ENCODE data around the gene DIPK1B. TPM values are rescaled to one million over a fixed set of nuclear protein-coding genes. Genes with fewer than 3 reads are reported as not detected.
A peak's percentile ranks its signal among the peaks of the same experiment; 100 is the strongest.
"Not testable (repeated sequence)": the region's sequence is repeated elsewhere in the genome, so short reads cannot be mapped to it uniquely, and the experiment has no call there.

DIPK1B gene
- total RNA-seq, 1 experiment from 2014 or later, result 26.3 TPM

DNA sequence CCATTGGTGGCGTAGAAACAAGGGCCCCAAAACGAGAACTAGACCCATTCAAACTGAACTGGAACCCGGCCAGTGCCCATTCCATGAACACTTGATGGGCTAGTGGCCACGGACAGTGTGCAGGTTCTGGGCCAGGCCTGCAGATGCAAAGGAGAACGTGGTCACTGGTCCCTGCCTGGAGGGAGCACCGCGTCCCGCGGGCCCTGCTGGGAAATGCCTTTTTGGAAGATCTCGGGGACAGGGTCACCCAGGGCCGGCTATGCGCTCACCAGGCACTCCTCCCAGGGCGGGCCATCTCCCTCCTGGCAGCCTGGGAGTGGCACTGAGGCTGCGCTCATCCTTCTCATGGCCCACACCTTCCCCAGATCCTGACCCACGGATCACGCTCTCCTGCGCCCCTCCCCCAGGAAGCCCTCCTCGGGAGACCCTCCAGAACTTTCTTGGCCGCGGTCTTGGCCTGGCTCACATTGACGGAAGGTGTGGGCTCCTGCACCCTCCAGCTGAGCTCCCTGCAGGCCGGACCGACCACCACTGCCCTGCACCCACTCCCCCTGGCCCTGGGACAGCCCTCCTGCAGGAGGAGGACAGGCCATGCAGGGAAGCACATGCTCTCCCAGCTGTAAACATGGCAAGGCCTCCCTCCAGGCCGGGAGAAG is 2.8 kb upstream of the DIPK1B start:
- Histone ChIP-seq H3K27ac (ENCODE audit: low read length) (no peak overlapping the region), H3K36me3 (ENCODE audit: low read depth, low read length) (no peaks in the 10 kb centered on the region), H3K4me3 (ENCODE audit: low read length) (no peak overlapping the region), H3K9ac (ENCODE audit: low read length) (no peak overlapping the region), H4K20me1 (ENCODE audit: low read length) (no peaks in the 10 kb centered on the region), H3K4me2 (ENCODE audit: low read length) (no peak overlapping the region), H3K9me2 (replicated peaks; ENCODE audit: low read length) (no peaks in the 10 kb centered on the region), H3F3A (ENCODE audit: low read length, unreplicated experiment) (no peaks in the 10 kb centered on the region), H3K9me3 (ENCODE audit: low read length) (no peaks in the 10 kb centered on the region), H3K4me1 (ENCODE audit: insufficient read depth, low read length) (no peaks in the 10 kb centered on the region; the same call in 1 of the 2 replicates), H2AFZ (ENCODE audit: low read length) (no peak overlapping the region), H3K27me3 (ENCODE audit: low read length) (no peaks in the 10 kb centered on the region), H3K79me2 (ENCODE audit: low read length) (no peaks in the 10 kb centered on the region)
- no peak for TF ChIP-seq EZH2 (IDR thresholded peaks at IDR 0.05; ENCODE audit: low read length, unreplicated experiment)
- POLR2A ChIA-PET (ENCODE audit: unreplicated experiment), result no interaction called here
- DNase-seq (no peak), ATAC-seq (no peak)
- intact Hi-C loops (cut with micrococcal nuclease), result no loop called here
- BruUV-seq (replicated peaks), result no TSS peak
- CTCF ChIA-PET, result no interaction called here

DNA sequence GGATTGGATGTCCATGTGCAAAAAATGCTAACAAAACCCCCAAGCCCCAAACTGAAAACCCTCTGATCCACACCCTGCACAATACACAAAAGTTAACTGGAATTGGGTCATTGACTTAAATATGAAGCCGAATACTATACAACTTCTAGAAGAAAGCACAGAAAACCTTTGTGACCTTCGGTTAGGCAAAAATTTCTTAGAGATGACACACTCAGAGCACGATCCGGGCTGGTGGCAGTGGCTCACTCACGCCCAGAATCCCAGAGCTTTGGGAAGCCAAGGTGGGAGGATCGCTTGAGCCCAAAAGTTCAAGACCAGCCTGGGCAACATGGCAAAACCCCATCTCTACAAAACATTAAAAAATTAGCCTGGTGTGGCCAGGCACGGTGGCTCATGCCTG is 1.8 kb upstream of the DIPK1B start:
- ChIA-PET CTCF (no interaction called here), POLR2A (ENCODE audit: unreplicated experiment) (no interaction called here)
- H3K27ac ChIP-seq (ENCODE audit: low read length), result no peak overlapping the region
- no peak overlapping the region for H2AFZ ChIP-seq (ENCODE audit: low read length)
- no peak overlapping the region for H3K4me3 ChIP-seq (ENCODE audit: low read length)
- no peak overlapping the region for H3K9ac ChIP-seq (ENCODE audit: low read length)
- no peaks in the 10 kb centered on the region for H3K36me3 ChIP-seq (ENCODE audit: low read depth, low read length)
- intact Hi-C loops (cut with micrococcal nuclease), result no loop called here
- DNase-seq (peak; percentile 24), ATAC-seq (no peak)
- no peaks in the 10 kb centered on the region for H4K20me1 ChIP-seq (ENCODE audit: low read length)
- no peak overlapping the region for H3K4me2 ChIP-seq (ENCODE audit: low read length)
- H3K9me3 ChIP-seq (ENCODE audit: low read length), result no peaks in the 10 kb centered on the region
- TF ChIP-seq CTCF (conservative IDR thresholded peaks at IDR 0.05; ENCODE audit: low read depth, low read length) (no peak), EZH2 (IDR thresholded peaks at IDR 0.05; ENCODE audit: low read length, unreplicated experiment) (no peak), EZH2phosphoT487 (IDR thresholded peaks at IDR 0.05; ENCODE audit: borderline replicate concordance, low read length) (no peak)
- H3K27me3 ChIP-seq (ENCODE audit: low read length), result no peaks in the 10 kb centered on the region
- H3K79me2 ChIP-seq (ENCODE audit: low read length), result no peaks in the 10 kb centered on the region
- no peaks in the 10 kb centered on the region; the same call in 1 of the 2 replicates for H3K4me1 ChIP-seq (ENCODE audit: insufficient read depth, low read length)
- no peaks in the 10 kb centered on the region for H3F3A ChIP-seq (ENCODE audit: low read length, unreplicated experiment)
- BruUV-seq (replicated peaks), result no TSS peak
- H3K9me2 ChIP-seq (replicated peaks; ENCODE audit: low read length), result no peaks in the 10 kb centered on the region

DNA sequence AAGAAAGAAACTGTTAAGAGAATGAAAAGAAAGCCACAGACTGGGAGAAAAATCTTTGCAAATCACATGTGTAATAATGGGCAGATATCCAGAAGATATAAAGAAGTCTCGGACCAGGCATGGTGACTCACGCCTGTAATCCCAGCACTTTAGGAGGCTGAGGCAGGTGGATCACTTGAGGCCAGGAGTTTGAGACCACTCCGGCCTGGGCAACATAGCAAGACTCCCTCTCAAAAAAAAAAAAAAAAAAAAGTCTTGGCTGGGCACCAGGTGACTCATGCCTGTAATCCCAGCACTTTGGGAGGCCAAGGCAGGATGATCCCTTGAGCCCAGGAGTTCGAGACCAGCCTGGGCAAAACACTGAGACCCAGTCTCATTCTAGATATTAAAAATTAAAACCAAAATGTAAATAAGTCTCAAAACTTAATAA is 1.1 kb upstream of the DIPK1B start:
- POLR2A ChIA-PET (ENCODE audit: unreplicated experiment); ATAC-seq; H3K4me2 ChIP-seq (ENCODE audit: low read length): not testable (repeated sequence)

More for the DNA sequence above, 1.1 kb upstream of the DIPK1B start:
- H3K9ac ChIP-seq (ENCODE audit: low read length); H3K27ac ChIP-seq (ENCODE audit: low read length); intact Hi-C loops (cut with micrococcal nuclease); H3K27me3 ChIP-seq (ENCODE audit: low read length); H3F3A ChIP-seq (ENCODE audit: low read length, unreplicated experiment); H3K4me1 ChIP-seq (ENCODE audit: insufficient read depth, low read length); H3K79me2 ChIP-seq (ENCODE audit: low read length); H2AFZ ChIP-seq (ENCODE audit: low read length); H3K9me3 ChIP-seq (ENCODE audit: low read length); CTCF ChIA-PET; H4K20me1 ChIP-seq (ENCODE audit: low read length); BruUV-seq (replicated peaks); H3K9me2 ChIP-seq (replicated peaks; ENCODE audit: low read length); H3K36me3 ChIP-seq (ENCODE audit: low read depth, low read length); H3K4me3 ChIP-seq (ENCODE audit: low read length): not testable (repeated sequence)
- DNase-seq, result peak; percentile 51
